SU-DHL-6 (cell line): Measurements from ENCODE around the gene EVL.
A peak's percentile ranks its signal among the peaks of the same experiment; 100 is the strongest.

Source experiments
- H2AFZ ChIP-seq: fragments of 200-600 bp; sonication (generic); 2 replicates; pipeline ENCODE4 v1.6.1; 2014; ENCODE audit warnings: low read depth, mild to moderate bottlenecking, moderate library complexity, mixed read lengths, antibody characterized with exemption, low read length; ENCODE audit not compliant: severe bottlenecking
- H3F3A ChIP-seq: fragments of 200-600 bp; shearing (Covaris generic); 2 replicates; pipeline ENCODE4 v1.6.0; 2016; ENCODE audit warnings: antibody characterized with exemption, mild to moderate bottlenecking; ENCODE audit not compliant: insufficient read depth
- H3K27ac ChIP-seq: fragments of 200-600 bp; sonication (generic); 2 replicates; pipeline ENCODE4 v1.5.1; 2016; ENCODE audit warnings: low read depth, mild to moderate bottlenecking, low read length, moderate library complexity, mixed read lengths
- H3K27me3 ChIP-seq: fragments of 200-600 bp; sonication (generic), shearing (Covaris generic); 2 replicates; pipeline ENCODE4 v1.6.0; 2014; ENCODE audit warnings: mild to moderate bottlenecking, low read length
- H3K36me3 ChIP-seq: fragments of 200-600 bp; sonication (generic); 2 replicates; pipeline ENCODE4 v1.6.1; 2014; ENCODE audit warnings: mild to moderate bottlenecking, low read length, mixed read lengths
- H3K4me2 ChIP-seq: fragments of 300-600, 200-600 bp; shearing (Covaris generic), sonication (generic); 2 replicates; pipeline ENCODE4 v1.6.0; 2014; ENCODE audit warnings: low read length, low read depth, mild to moderate bottlenecking; ENCODE audit not compliant: poor library complexity, severe bottlenecking
- H3K4me3 ChIP-seq: fragments of 200-600 bp; sonication (generic); 2 replicates; pipeline ENCODE4 v1.5.1; 2014; ENCODE audit warnings: antibody characterized with exemption, low read length, mild to moderate bottlenecking, mixed read lengths; ENCODE audit not compliant: insufficient read depth, poor library complexity, severe bottlenecking
- H3K79me2 ChIP-seq: fragments of 200-600 bp; sonication (generic); 2 replicates; pipeline ENCODE4 v1.6.1; 2014; ENCODE audit warnings: mild to moderate bottlenecking, low read length, moderate library complexity; ENCODE audit not compliant: insufficient read depth
- H3K9ac ChIP-seq: fragments of 200-600 bp; sonication (generic); 2 replicates; pipeline ENCODE4 v1.7.0; 2014; ENCODE audit warnings: mild to moderate bottlenecking, low read length
- H3K9me2 ChIP-seq: fragments of 200-600 bp; sonication (generic); replicated peaks from 2 replicates; pipeline ENCODE4 v1.6.1; 2014; ENCODE audit warnings: low read length; ENCODE audit not compliant: insufficient read depth
- H3K9me3 ChIP-seq: fragments of 200-600 bp; sonication (generic); 2 replicates; pipeline ENCODE4 v1.6.1; 2014; ENCODE audit warnings: low read length, mixed read lengths; ENCODE audit not compliant: insufficient read depth
- H4K20me1 ChIP-seq: fragments of 200-600 bp; sonication (generic); 2 replicates; pipeline ENCODE4 v1.6.1; 2014; ENCODE audit warnings: low read depth, mild to moderate bottlenecking, antibody characterized with exemption, low read length, moderate library complexity, mixed read lengths
- CTCF ChIP-seq: fragments of 200-600 bp; sonication (generic); IDR thresholded peaks from one replicate; pipeline ENCODE4 v1.5.1; 2017; ENCODE audit warnings: antibody characterized with exemption, mild to moderate bottlenecking, low read length, moderate library complexity; ENCODE audit not compliant: insufficient read depth, poor library complexity, severe bottlenecking
- EZH2phosphoT487 ChIP-seq: fragments of 200-600 bp; sonication (generic), shearing (Covaris generic); conservative IDR thresholded peaks from 2 replicates; pipeline ENCODE4 v1.6.1; 2018; ENCODE audit warnings: mild to moderate bottlenecking, antibody characterized with exemption, low read length, moderate library complexity, mixed read lengths

Gene EVL

GRCh38 chr14:100146531-100147091 is 81.4 kb downstream of the EVL start:
- no peaks in the 10 kb centered on the region for H3K9me2 ChIP-seq
- peak overlapping the region; percentile 14 for H3K4me2 ChIP-seq
- no peaks in the 10 kb centered on the region for H4K20me1 ChIP-seq
- H3K27me3 ChIP-seq, result no peaks in the 10 kb centered on the region
- no peak overlapping the region for H3K4me3 ChIP-seq
- H3K27ac ChIP-seq, result no peak overlapping the region
- TF ChIP-seq CTCF (no peak), EZH2phosphoT487 (no peak)
- H3K79me2 ChIP-seq, result no peaks in the 10 kb centered on the region
- H3K9ac ChIP-seq, result no peak overlapping the region
- no peaks in the 10 kb centered on the region for H3F3A ChIP-seq
- no peaks in the 10 kb centered on the region for H3K36me3 ChIP-seq
- H3K9me3 ChIP-seq, result no peaks in the 10 kb centered on the region
- H2AFZ ChIP-seq, result no peak overlapping the region

GRCh38 chr14:100147181-100147631 is 82.0 kb downstream of the EVL start:
- no peak overlapping the region for H3K9ac ChIP-seq
- no peak overlapping the region for H3K27ac ChIP-seq
- H3K4me2 ChIP-seq, result peak overlapping the region; percentile 14
- H3K27me3 ChIP-seq, result no peaks in the 10 kb centered on the region
- H3K4me3 ChIP-seq, result no peak overlapping the region
- no peaks in the 10 kb centered on the region for H3K9me2 ChIP-seq
- H3K9me3 ChIP-seq, result no peaks in the 10 kb centered on the region
- no peak for TF ChIP-seq EZH2phosphoT487
- no peak for TF ChIP-seq CTCF
- H4K20me1 ChIP-seq, result no peaks in the 10 kb centered on the region
- no peaks in the 10 kb centered on the region for H3K36me3 ChIP-seq
- H3K79me2 ChIP-seq, result no peaks in the 10 kb centered on the region
- H2AFZ ChIP-seq, result no peak overlapping the region
- no peaks in the 10 kb centered on the region for H3F3A ChIP-seq

GRCh38 chr14:100147691-100148464 is 82.7 kb downstream of the EVL start:
- TF ChIP-seq EZH2phosphoT487, result no peak
- TF ChIP-seq CTCF, result no peak
- no peak overlapping the region for H3K4me3 ChIP-seq
- no peak overlapping the region for H3K9ac ChIP-seq
- H3K4me2 ChIP-seq, result no peak overlapping the region
- H4K20me1 ChIP-seq, result no peaks in the 10 kb centered on the region
- H3K9me3 ChIP-seq, result no peaks in the 10 kb centered on the region
- no peaks in the 10 kb centered on the region for H3K79me2 ChIP-seq
- H3F3A ChIP-seq, result no peaks in the 10 kb centered on the region
- H3K27ac ChIP-seq, result no peak overlapping the region
- H2AFZ ChIP-seq, result no peak overlapping the region
- H3K36me3 ChIP-seq, result no peaks in the 10 kb centered on the region
- H3K27me3 ChIP-seq, result no peaks in the 10 kb centered on the region
- no peaks in the 10 kb centered on the region for H3K9me2 ChIP-seq
